NCI-H2196 (cell line): ENCODE results near the gene TAF3.
"Not testable (repeated sequence)": the region's sequence is repeated elsewhere in the genome, so short reads cannot be mapped to it uniquely, and the experiment has no call there.

Source experiments
- DNase-seq: peaks from one replicate; lab custom pipeline; 2025; ENCODE audit not compliant: unreplicated experiment; lab: John Stamatoyannopoulos, UW

Gene TAF3

GRCh38 chr10:7818295-7819120, at the start of gene TAF3:
TAF3 (plus strand) TSS chr10:7818505; CDS start chr10:7818710, 205 bp downstream.
- peak; percentile 81 for DNase-seq

GRCh38 chr10:7773845-7774801, 44.2 kb upstream of the TAF3 start:
- DNase-seq, result peak; percentile 54

- no peak for DNase-seq
These were observed 41.5 kb upstream of the TAF3 start for GRCh38 chr10:7776777-7777176.

- DNase-seq, result not testable (repeated sequence)
These were observed 36.1 kb upstream of the TAF3 start for GRCh38 chr10:7782194-7782593.

- DNase-seq, result no peak
These were observed 31.9 kb upstream of the TAF3 start for GRCh38 chr10:7786430-7786829.

GRCh38 chr10:7787150-7787856, 31.0 kb upstream of the TAF3 start:
- no peak for DNase-seq

GRCh38 chr10:7787857-7788638, 30.3 kb upstream of the TAF3 start, which contains the start of the genes ATP5F1C and KIN:
ATP5F1C (plus strand) TSS chr10:7788177; CDS start chr10:7788208, 31 bp downstream.
KIN (minus strand) TSS chr10:7787993; CDS start chr10:7787933, 60 bp downstream.
- DNase-seq, result peak; percentile 79

GRCh38 chr10:7788639-7789286, 29.5 kb upstream of the TAF3 start:
- DNase-seq, result peak; percentile 2

- no peak for DNase-seq
These were observed 28.9 kb upstream of the TAF3 start for GRCh38 chr10:7789390-7789789.

- DNase-seq, result no peak
These were observed 25.8 kb upstream of the TAF3 start for GRCh38 chr10:7792541-7792940.

GRCh38 chr10:7794251-7795026, 23.9 kb upstream of the TAF3 start:
- DNase-seq, result no peak

- DNase-seq, result no peak
These were observed 22.7 kb upstream of the TAF3 start for GRCh38 chr10:7795605-7796004.

- no peak for DNase-seq
These were observed 20.7 kb upstream of the TAF3 start for GRCh38 chr10:7797582-7797981.

- no peak for DNase-seq
These were observed 15.7 kb upstream of the TAF3 start for GRCh38 chr10:7802606-7803005.

- DNase-seq, result no peak
These were observed 14.1 kb upstream of the TAF3 start for GRCh38 chr10:7804216-7804615.

- DNase-seq, result no peak
These were observed 13.6 kb upstream of the TAF3 start for GRCh38 chr10:7804741-7805140.

- DNase-seq, result no peak
These were observed 9.5 kb upstream of the TAF3 start for GRCh38 chr10:7808686-7809267.

GRCh38 chr10:7810443-7810842, 7.9 kb upstream of the TAF3 start:
- no peak for DNase-seq

GRCh38 chr10:7811000-7811399, 7.3 kb upstream of the TAF3 start:
- DNase-seq, result no peak
